Hepatocyte (in vitro differentiated cells): ENCODE data around the gene MSI1. TPM values are rescaled to one million over a fixed set of nuclear protein-coding genes. Genes with fewer than 3 reads are reported as not detected.
"Not testable (repeated sequence)": the region's sequence is repeated elsewhere in the genome, so short reads cannot be mapped to it uniquely, and the experiment has no call there.

Source experiments
- DNase-seq: peaks from one replicate; pipeline ENCODE4 v3.0.0-alpha.2; 2016; ENCODE audit warnings: low spot score
- H2AFZ ChIP-seq: fragments of 200-600 bp; sonication (generic); 2 replicates; pipeline ENCODE4 v1.6.0; 2016; ENCODE audit warnings: antibody characterized with exemption, mild to moderate bottlenecking
- H3K27ac ChIP-seq: fragments of 200-600 bp; sonication (generic); 2 replicates; pipeline ENCODE4 v1.5.1; 2016; ENCODE audit warnings: mild to moderate bottlenecking
- H3K27me3 ChIP-seq: fragments of 200-600 bp; sonication (generic); 2 replicates; pipeline ENCODE4 v1.6.1; 2016
- H3K36me3 ChIP-seq: fragments of 200-600 bp; sonication (generic); replicated peaks from 2 replicates; pipeline ENCODE4 v1.5.1; 2016; ENCODE audit warnings: low read depth; ENCODE audit not compliant: insufficient read depth
- H3K4me1 ChIP-seq: fragments of 200-600 bp; sonication (generic); 2 replicates; pipeline ENCODE4 v1.5.1; 2016; ENCODE audit warnings: mild to moderate bottlenecking, moderate library complexity; ENCODE audit not compliant: insufficient read depth
- H3K4me2 ChIP-seq: fragments of 200-600 bp; sonication (generic); 2 replicates; pipeline ENCODE4 v1.6.0; 2016
- H3K4me3 ChIP-seq: fragments of 200-600 bp; sonication (generic); 2 replicates; pipeline ENCODE4 v1.5.1; 2016; ENCODE audit warnings: mild to moderate bottlenecking
- H3K79me2 ChIP-seq: fragments of 200-600 bp; sonication (generic); 2 replicates; pipeline ENCODE4 v1.6.0; 2017; ENCODE audit warnings: mild to moderate bottlenecking
- H3K9me2 ChIP-seq: fragments of 200-600 bp; sonication (generic); replicated peaks from 2 replicates; pipeline ENCODE4 v1.6.0; 2017; ENCODE audit warnings: mild to moderate bottlenecking; ENCODE audit not compliant: insufficient read depth
- H3K9me3 ChIP-seq: fragments of 200-600 bp; sonication (generic); 2 replicates; pipeline ENCODE4 v1.5.1; 2016; ENCODE audit warnings: low read depth, mild to moderate bottlenecking
- H4K20me1 ChIP-seq: fragments of 200-600 bp; sonication (generic); 2 replicates; pipeline ENCODE4 v1.6.0; 2016; ENCODE audit warnings: mild to moderate bottlenecking; ENCODE audit not compliant: insufficient read depth, poor library complexity, severe bottlenecking
- EZH2 ChIP-seq: fragments of 200-600 bp; sonication (generic); IDR thresholded peaks from 2 replicates; pipeline ENCODE4 v1.6.1; 2016; ENCODE audit warnings: antibody characterized with exemption, mild to moderate bottlenecking, borderline replicate concordance
- EZH2phosphoT487 ChIP-seq: fragments of 200-600 bp; sonication (generic); IDR thresholded peaks from one replicate; pipeline ENCODE4 v1.6.1; 2018; ENCODE audit warnings: antibody characterized with exemption, mild to moderate bottlenecking, low read depth, moderate library complexity; ENCODE audit not compliant: unreplicated experiment, severe bottlenecking
- WGBS: methylation state at CpG from one replicate; pipeline ENCODE4 v1.1.6; 2016; ENCODE audit warnings: low lambda C conversion rate; ENCODE audit errors: missing lambda C conversion rate; 5-methylcytosine and 5-hydroxymethylcytosine counted together
- polyA plus RNA-seq: library from polyadenylated mRNA; unstranded; fragments of >200 nt; fragmentation: Nextera tagmentation; extraction: Ambion mirVana; gene quantifications from 2 replicates; pipeline ENCODE4 v1.2.1, GENCODE V29; 2016
- total RNA-seq: library from RNA; depleted of rRNA; stranded (reverse); fragments of >200 nt; gene quantifications from 2 replicates; pipeline ENCODE4 v1.2.3, GENCODE V29; 2014
- TF ChIP-seq, protein P1 (sequence below): fragments of 200-600 bp; sonication (generic); IDR thresholded peaks from 2 replicates; pipeline ENCODE4 v1.5.1; 2016; ENCODE audit warnings: antibody characterized with exemption, mild to moderate bottlenecking; ENCODE audit not compliant: poor library complexity

The MSI1 gene
- total and polyA plus RNA-seq, 2 experiments from 2014 or later: 2.2 to 5.6 TPM

- peak; percentile 70 for DNase-seq
- not testable (repeated sequence) for H3K79me2 ChIP-seq, H3K4me2 ChIP-seq, H3K9me2 ChIP-seq, H3K9me3 ChIP-seq, H4K20me1 ChIP-seq, H3K4me3 ChIP-seq, H3K4me1 ChIP-seq, H2AFZ ChIP-seq, H3K27me3 ChIP-seq, H3K36me3 ChIP-seq, H3K27ac ChIP-seq
- TF ChIP-seq, protein P1, sequence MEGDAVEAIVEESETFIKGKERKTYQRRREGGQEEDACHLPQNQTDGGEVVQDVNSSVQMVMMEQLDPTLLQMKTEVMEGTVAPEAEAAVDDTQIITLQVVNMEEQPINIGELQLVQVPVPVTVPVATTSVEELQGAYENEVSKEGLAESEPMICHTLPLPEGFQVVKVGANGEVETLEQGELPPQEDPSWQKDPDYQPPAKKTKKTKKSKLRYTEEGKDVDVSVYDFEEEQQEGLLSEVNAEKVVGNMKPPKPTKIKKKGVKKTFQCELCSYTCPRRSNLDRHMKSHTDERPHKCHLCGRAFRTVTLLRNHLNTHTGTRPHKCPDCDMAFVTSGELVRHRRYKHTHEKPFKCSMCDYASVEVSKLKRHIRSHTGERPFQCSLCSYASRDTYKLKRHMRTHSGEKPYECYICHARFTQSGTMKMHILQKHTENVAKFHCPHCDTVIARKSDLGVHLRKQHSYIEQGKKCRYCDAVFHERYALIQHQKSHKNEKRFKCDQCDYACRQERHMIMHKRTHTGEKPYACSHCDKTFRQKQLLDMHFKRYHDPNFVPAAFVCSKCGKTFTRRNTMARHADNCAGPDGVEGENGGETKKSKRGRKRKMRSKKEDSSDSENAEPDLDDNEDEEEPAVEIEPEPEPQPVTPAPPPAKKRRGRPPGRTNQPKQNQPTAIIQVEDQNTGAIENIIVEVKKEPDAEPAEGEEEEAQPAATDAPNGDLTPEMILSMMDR: peak; percentile 56
- WGBS: 35% methylated on average over 12 of the region's 12 CpGs
Observed at GRCh38 chr12:120335447-120335846, 33.5 kb downstream of the MSI1 start.

DNA sequence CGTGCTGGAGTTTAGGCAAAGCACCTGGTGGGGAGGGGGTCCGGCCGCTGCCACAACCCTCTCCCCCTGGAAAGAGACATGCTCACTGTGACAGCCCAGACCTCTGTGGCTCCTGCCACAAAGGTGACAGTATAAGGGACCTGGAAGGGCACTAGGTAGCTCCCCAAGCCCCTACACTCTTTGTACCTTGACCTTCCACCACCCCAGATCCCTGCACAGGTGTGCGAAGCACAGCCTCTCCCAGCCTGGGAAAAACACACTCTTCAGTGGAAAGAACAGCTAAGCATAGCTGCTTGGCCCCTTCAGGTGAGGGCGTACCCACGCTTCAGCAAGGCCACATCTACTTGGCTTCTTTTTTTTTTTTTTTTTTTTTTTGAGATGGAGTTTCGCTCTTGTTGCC, 36.4 kb downstream of the MSI1 start:
- Histone ChIP-seq H3K9me2 (no peaks in the 10 kb centered on the region), H3K27me3 (no peaks in the 10 kb centered on the region), H3K36me3 (no peaks in the 10 kb centered on the region), H3K79me2 (no peaks in the 10 kb centered on the region), H4K20me1 (no peaks in the 10 kb centered on the region), H3K4me3 (no peak overlapping the region), H2AFZ (no peak overlapping the region), H3K27ac (no peak overlapping the region), H3K4me2 (no peak overlapping the region), H3K9me3 (no peaks in the 10 kb centered on the region), H3K4me1 (peaks cover 9% of the 10 kb centered on the region)
- WGBS: 89% methylated on average over 6 of the region's 7 CpGs
- TF ChIP-seq, protein P1: no peak
- TF ChIP-seq EZH2phosphoT487 (no peak), EZH2 (no peak)
- DNase-seq: no peak

DNA sequence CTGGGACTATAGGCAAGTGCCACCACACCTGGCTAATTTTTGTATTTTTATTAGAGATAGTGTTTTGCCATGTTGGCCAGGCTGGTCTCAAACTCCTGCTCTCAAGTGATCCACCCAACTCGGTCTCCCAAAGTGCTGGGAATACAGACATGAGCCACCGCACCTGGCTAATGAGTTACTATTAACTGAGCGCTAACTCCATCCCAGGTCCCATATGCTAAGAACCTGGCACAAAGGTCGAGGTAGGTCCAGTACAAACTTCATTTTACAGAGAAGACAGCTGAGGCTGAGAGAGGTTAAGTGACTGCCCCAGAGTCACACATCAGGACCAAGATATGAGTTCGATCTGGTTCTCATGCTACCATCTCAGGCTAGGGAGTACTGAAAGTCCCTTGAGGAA, 36.9 kb downstream of the MSI1 start:
- H3K4me2 ChIP-seq: no peak overlapping the region

More for the DNA sequence above, 36.9 kb downstream of the MSI1 start:
- Histone ChIP-seq H3K27ac (no peak overlapping the region), H3K9me3 (no peaks in the 10 kb centered on the region), H3K79me2 (no peaks in the 10 kb centered on the region), H2AFZ (no peak overlapping the region), H3K4me3 (no peak overlapping the region), H4K20me1 (no peaks in the 10 kb centered on the region), H3K9me2 (no peaks in the 10 kb centered on the region), H3K36me3 (no peaks in the 10 kb centered on the region), H3K4me1 (peaks cover 12% of the 10 kb centered on the region), H3K27me3 (no peaks in the 10 kb centered on the region)
- TF ChIP-seq, protein P1: no peak
- TF ChIP-seq EZH2phosphoT487: no peak
- TF ChIP-seq EZH2: no peak
- WGBS: 77% methylated on average over 5 of the region's 5 CpGs
- DNase-seq: no peak
